HEK293T (cell line): ENCODE results near the gene SYNGR1.

Experiments used
- BHLHE40 ChIP-seq: fragments of 450-650 bp; IDR thresholded peaks from 2 replicates; pipeline ENCODE4 v1.6.1; 2016; ENCODE audit warnings: mild to moderate bottlenecking, moderate library complexity, borderline replicate concordance
- FOXM1 ChIP-seq: fragments of 450-650 bp; IDR thresholded peaks from 2 replicates; pipeline ENCODE4 v1.6.1; 2017; ENCODE audit warnings: mild to moderate bottlenecking, borderline replicate concordance
- L3MBTL2 ChIP-seq: fragments of 450-650 bp; conservative IDR thresholded peaks from 2 replicates; pipeline ENCODE4 v1.6.1; 2016; ENCODE audit warnings: mild to moderate bottlenecking
- LEF1 ChIP-seq: fragments of 450-650 bp; IDR thresholded peaks from 2 replicates; pipeline ENCODE4 v1.6.1; 2017; ENCODE audit warnings: mild to moderate bottlenecking, borderline replicate concordance
- NFRKB ChIP-seq: fragments of 450-650 bp; IDR thresholded peaks from 2 replicates; pipeline ENCODE4 v1.6.1; 2016; ENCODE audit warnings: mild to moderate bottlenecking, moderate library complexity
- SUZ12 ChIP-seq: fragments of 450-650 bp; IDR thresholded peaks from 2 replicates; pipeline ENCODE4 v1.6.1; 2016; ENCODE audit warnings: mild to moderate bottlenecking

DNA sequence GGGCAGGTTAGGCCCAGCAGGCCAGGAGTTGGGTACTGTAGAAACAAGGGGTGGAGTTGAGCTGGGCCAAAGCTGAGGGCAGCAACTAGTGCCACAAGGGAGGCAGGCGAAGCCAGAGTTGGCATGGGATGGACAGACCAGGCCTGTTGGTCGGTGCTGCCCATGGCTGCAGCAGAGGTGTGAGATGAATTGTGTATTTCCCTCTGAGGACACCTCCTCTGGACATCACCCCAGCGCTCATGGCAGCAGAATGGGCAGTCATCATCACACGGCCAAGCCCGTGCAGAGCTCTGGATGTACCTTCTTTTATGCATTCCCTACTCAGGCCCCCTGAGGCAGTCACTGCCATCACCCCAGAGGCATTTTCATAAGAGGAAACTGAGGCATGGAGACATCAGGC lies 70.1 kb downstream of the SYNGR1 start:
- no peak for TF ChIP-seq BHLHE40
- no peak for TF ChIP-seq SUZ12
- no peak for TF ChIP-seq FOXM1
- TF ChIP-seq L3MBTL2 = no peak
- TF ChIP-seq NFRKB = no peak
- no peak for TF ChIP-seq LEF1
